Keratinocyte (primary cell): ENCODE results near the gene TPCN2. TPM values are rescaled to one million over a fixed set of nuclear protein-coding genes. Genes with fewer than 3 reads are reported as not detected.

ENCODE experiments used
- DNase-seq: peaks from one replicate; pipeline ENCODE4 v3.0.0-alpha.2; 2011; ENCODE audit warnings: low read depth, missing footprints, low spot score
- FAIRE-seq: peaks from 2 replicates; lab custom pipeline; 2011; peaks lifted over from hg19 to GRCh38; lab: Jason Lieb, UNC
- H2AFZ ChIP-seq: 2 replicates; pipeline ENCODE4 v1.6.0; 2012; ENCODE audit warnings: low read length, control low read depth, inconsistent platforms; ENCODE audit not compliant: control insufficient read depth
- H3K27ac ChIP-seq: 2 replicates; pipeline ENCODE4 v1.5.1; 2011; ENCODE audit warnings: low read length; ENCODE audit not compliant: control insufficient read depth, insufficient read depth
- H3K27me3 ChIP-seq: 3 replicates; pipeline ENCODE4 v1.6.0; 2011; ENCODE audit warnings: low read length; ENCODE audit not compliant: control insufficient read depth, insufficient read depth; ENCODE audit errors: extremely low read depth
- H3K36me3 ChIP-seq, 2 experiments: 2 replicates in 1 of 2; 3 replicates in 1 of 2; pipeline ENCODE4 v1.5.1; 2011; ENCODE audit warnings: low read length in 2 of 2, mild to moderate bottlenecking in 1 of 2; ENCODE audit not compliant: control insufficient read depth in 2 of 2, insufficient read depth in 2 of 2; ENCODE audit errors: extremely low read depth in 1 of 2
- H3K4me1 ChIP-seq: 3 replicates; pipeline ENCODE4 v1.5.1; 2011; ENCODE audit warnings: low read length; ENCODE audit not compliant: control insufficient read depth, insufficient read depth; ENCODE audit errors: extremely low read depth
- H3K4me2 ChIP-seq: 3 replicates; pipeline ENCODE4 v1.6.0; 2011; ENCODE audit warnings: low read depth, low read length; ENCODE audit not compliant: control insufficient read depth, insufficient read depth; ENCODE audit errors: extremely low read depth
- H3K4me3 ChIP-seq, 3 experiments: fragments of 200-600 bp in 1 of 3; sonication (generic) in 1 of 3; 2 replicates in 2 of 3; 3 replicates in 1 of 3; pipeline ENCODE4 v1.5.1; 2011 to 2016; ENCODE audit warnings: low read length in 3 of 3, mild to moderate bottlenecking in 3 of 3, control low read depth in 2 of 3, inconsistent platforms in 1 of 3, low read depth in 1 of 3, mixed read lengths in 1 of 3, mixed run types in 1 of 3, moderate library complexity in 1 of 3; ENCODE audit not compliant: control insufficient read depth in 2 of 3, insufficient read depth in 2 of 3; ENCODE audit errors: extremely low read depth in 1 of 3
- H3K79me2 ChIP-seq: 2 replicates; pipeline ENCODE4 v1.6.0; 2012; ENCODE audit warnings: low read length; ENCODE audit not compliant: control insufficient read depth, insufficient read depth
- H3K9ac ChIP-seq: 3 replicates; pipeline ENCODE4 v1.6.0; 2011; ENCODE audit warnings: low read length; ENCODE audit not compliant: control insufficient read depth, insufficient read depth; ENCODE audit errors: extremely low read depth
- H3K9me1 ChIP-seq: 3 replicates; pipeline ENCODE4 v1.6.0; 2011; ENCODE audit warnings: low read length; ENCODE audit not compliant: control insufficient read depth, insufficient read depth; ENCODE audit errors: extremely low read depth
- H3K9me3 ChIP-seq: 2 replicates; pipeline ENCODE4 v1.5.1; 2012; ENCODE audit warnings: low read depth, low read length; ENCODE audit not compliant: control insufficient read depth
- H4K20me1 ChIP-seq: 3 replicates; pipeline ENCODE4 v1.6.0; 2011; ENCODE audit warnings: low read length; ENCODE audit not compliant: control insufficient read depth, insufficient read depth; ENCODE audit errors: extremely low read depth
- EZH2 ChIP-seq: IDR thresholded peaks from one replicate; pipeline ENCODE4 v1.6.1; 2012; ENCODE audit warnings: inconsistent platforms, mild to moderate bottlenecking, low read length, moderate library complexity
- dilution Hi-C: fragments of 300-500 bp; cut with MboI; formaldehyde crosslinking; loops from one replicate; pipeline ENCODE4 v1.7.0; 2020; ENCODE audit warnings: low sequenced_read_pairs; ENCODE audit not compliant: extremely low pct_ligation_motif_present
- polyA plus RNA-seq, 5 experiments: library from polyadenylated mRNA; depleted of rRNA in 3 of 5; stranded (reverse) in 3 of 5; stranded (forward) in 1 of 5; unstranded in 1 of 5; fragments of >200 nt; gene quantifications; 1 replicate in 1 of 5; 2 replicates in 3 of 5; 3 replicates in 1 of 5; pipeline versions ENCODE4 v1.2.1 to v1.2.3, GENCODE V29; 2011 to 2012; ENCODE audit warnings: missing spikeins in 2 of 5, low read depth in 1 of 5, low replicate concordance in 1 of 5
- TF ChIP-seq, protein P1 (sequence below), 3 experiments: IDR thresholded peaks in 1 of 3; conservative IDR thresholded peaks in 1 of 3; optimal IDR thresholded peaks in 1 of 3; 2 replicates in 2 of 3; 3 replicates in 1 of 3; pipeline versions ENCODE3 to v1.5.1; 2011; ENCODE audit warnings: low read length in 3 of 3, mild to moderate bottlenecking in 3 of 3, moderate library complexity in 2 of 3, control low read depth in 1 of 3, inconsistent platforms in 1 of 3; ENCODE audit not compliant: insufficient read depth in 2 of 3; ENCODE audit errors: extremely low read depth in 1 of 3

The TPCN2 gene
- polyA plus RNA-seq, 1 donor (not counting 4 experiments of a cell fraction or from before 2014, with no cell fraction given), result 7.7 TPM

GRCh38 chr11:69078508-69078907 is 29.8 kb downstream of the TPCN2 start:
- DNase-seq (no peak), FAIRE-seq (no peak)
- TF ChIP-seq, protein P1, sequence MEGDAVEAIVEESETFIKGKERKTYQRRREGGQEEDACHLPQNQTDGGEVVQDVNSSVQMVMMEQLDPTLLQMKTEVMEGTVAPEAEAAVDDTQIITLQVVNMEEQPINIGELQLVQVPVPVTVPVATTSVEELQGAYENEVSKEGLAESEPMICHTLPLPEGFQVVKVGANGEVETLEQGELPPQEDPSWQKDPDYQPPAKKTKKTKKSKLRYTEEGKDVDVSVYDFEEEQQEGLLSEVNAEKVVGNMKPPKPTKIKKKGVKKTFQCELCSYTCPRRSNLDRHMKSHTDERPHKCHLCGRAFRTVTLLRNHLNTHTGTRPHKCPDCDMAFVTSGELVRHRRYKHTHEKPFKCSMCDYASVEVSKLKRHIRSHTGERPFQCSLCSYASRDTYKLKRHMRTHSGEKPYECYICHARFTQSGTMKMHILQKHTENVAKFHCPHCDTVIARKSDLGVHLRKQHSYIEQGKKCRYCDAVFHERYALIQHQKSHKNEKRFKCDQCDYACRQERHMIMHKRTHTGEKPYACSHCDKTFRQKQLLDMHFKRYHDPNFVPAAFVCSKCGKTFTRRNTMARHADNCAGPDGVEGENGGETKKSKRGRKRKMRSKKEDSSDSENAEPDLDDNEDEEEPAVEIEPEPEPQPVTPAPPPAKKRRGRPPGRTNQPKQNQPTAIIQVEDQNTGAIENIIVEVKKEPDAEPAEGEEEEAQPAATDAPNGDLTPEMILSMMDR (optimal IDR thresholded peaks at IDR 0.05 in 1 of 3, IDR thresholded peaks at IDR 0.05 in 1 of 3, conservative IDR thresholded peaks at IDR 0.05 in 1 of 3; ENCODE audit: extremely low read depth in 1 of 3, insufficient read depth in 2 of 3, low read length in 3 of 3), result no peak
- TF ChIP-seq EZH2, result no peak
- Histone ChIP-seq H3K27me3 (no peaks in the 10 kb centered on the region), H3K27ac (no peak overlapping the region), H3K4me1 (peaks cover 14% of the 10 kb centered on the region), H3K4me2 (no peak overlapping the region), H3K4me3 (no peak overlapping the region), H3K9me1 (peaks cover 4% of the 10 kb centered on the region), H3K9ac (no peak overlapping the region), H4K20me1 (no peaks in the 10 kb centered on the region), H2AFZ (no peak overlapping the region), H3K79me2 (no peaks in the 10 kb centered on the region), H3K9me3 (no peaks in the 10 kb centered on the region), H3K36me3 (peaks cover 8 to 15% of the 10 kb centered on the region in 2 experiments)
- dilution Hi-C loops, result no loop called here

DNA sequence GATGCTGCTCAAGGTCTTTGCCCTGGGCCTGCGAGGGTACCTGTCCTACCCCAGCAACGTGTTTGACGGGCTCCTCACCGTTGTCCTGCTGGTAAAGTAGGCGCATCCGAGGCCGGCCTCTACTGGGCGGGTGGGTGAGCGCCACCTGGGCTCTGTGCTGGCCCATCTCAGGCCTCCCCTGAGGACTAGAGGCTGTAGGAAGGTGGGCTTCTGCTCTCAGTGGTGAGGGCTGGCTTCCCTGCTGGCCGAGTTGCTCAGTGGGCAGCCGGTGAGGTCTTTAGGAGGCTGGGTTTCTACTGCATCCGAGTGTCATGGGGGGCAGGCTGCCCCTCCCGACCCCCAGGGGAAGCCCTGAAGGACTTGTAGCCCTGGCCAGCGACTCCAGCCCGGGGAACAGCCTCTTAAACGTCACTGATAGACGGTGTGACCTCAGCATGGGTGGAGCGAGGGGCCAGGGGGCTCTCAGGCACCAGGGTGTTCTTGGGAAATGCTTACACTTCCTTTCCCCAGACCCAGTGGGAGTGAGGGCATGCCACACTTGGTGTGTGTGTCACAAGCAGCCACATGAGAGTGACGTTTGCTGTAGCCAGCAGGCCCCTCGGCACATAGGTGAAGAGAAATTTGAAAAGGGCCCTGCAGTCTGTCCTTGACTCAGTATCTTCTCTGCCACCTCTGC is 30.3 kb downstream of the TPCN2 start:
- no peak overlapping the region for H3K27ac ChIP-seq
- H3K4me2 ChIP-seq, result no peak overlapping the region
- no peaks in the 10 kb centered on the region for H3K9me3 ChIP-seq
- no peak overlapping the region for H3K9ac ChIP-seq
- H3K27me3 ChIP-seq, result no peaks in the 10 kb centered on the region
- dilution Hi-C loops, result no loop called here
- H3K4me1 ChIP-seq, result peaks cover 14% of the 10 kb centered on the region
- H2AFZ ChIP-seq, result no peak overlapping the region
- H3K79me2 ChIP-seq, result no peaks in the 10 kb centered on the region
- H3K9me1 ChIP-seq, result peaks cover 4% of the 10 kb centered on the region
- H4K20me1 ChIP-seq, result no peaks in the 10 kb centered on the region
- peaks cover 8 to 12% of the 10 kb centered on the region in 2 experiments for H3K36me3 ChIP-seq
- no peak for FAIRE-seq
- no peak for TF ChIP-seq EZH2
- TF ChIP-seq, protein P1 (optimal IDR thresholded peaks at IDR 0.05 in 1 of 3, IDR thresholded peaks at IDR 0.05 in 1 of 3, conservative IDR thresholded peaks at IDR 0.05 in 1 of 3; ENCODE audit: extremely low read depth in 1 of 3, insufficient read depth in 2 of 3, low read length in 3 of 3), result no peak
- no peak for DNase-seq
- no peak overlapping the region for H3K4me3 ChIP-seq
